MM.1S (cell line): ENCODE results near the gene PES1.

Experiments used
- DNase-seq: peaks from one replicate; pipeline ENCODE4 v3.0.0-alpha.2; 2015
- H2AFZ ChIP-seq: fragments of 300-600 bp; sonication (generic); 2 replicates; pipeline ENCODE4 v1.6.0; 2016; ENCODE audit warnings: antibody characterized with exemption, low read length
- H3F3A ChIP-seq: fragments of 300-600 bp; sonication (generic); 2 replicates; pipeline ENCODE4 v1.6.1; 2016; ENCODE audit warnings: mild to moderate bottlenecking, antibody characterized with exemption, low read length, moderate library complexity, mixed read lengths; ENCODE audit not compliant: insufficient read depth
- H3K27ac ChIP-seq: fragments of 300-600 bp; sonication (generic); 2 replicates; pipeline ENCODE4 v1.5.1; 2016; ENCODE audit warnings: mild to moderate bottlenecking, low read length
- H3K27me3 ChIP-seq: fragments of 300-600 bp; sonication (generic); replicated peaks from 2 replicates; pipeline ENCODE4 v1.6.0; 2016; ENCODE audit warnings: low read length; ENCODE audit not compliant: insufficient read depth
- H3K36me3 ChIP-seq: fragments of 300-600 bp; sonication (generic); replicated peaks from 2 replicates; pipeline ENCODE4 v1.6.1; 2016; ENCODE audit warnings: mild to moderate bottlenecking, low read length, mixed read lengths; ENCODE audit not compliant: insufficient read depth
- H3K4me1 ChIP-seq: fragments of 300-600 bp; sonication (generic); 2 replicates; pipeline ENCODE4 v1.6.1; 2016; ENCODE audit warnings: low read length, mixed read lengths
- H3K4me2 ChIP-seq: fragments of 300-600 bp; sonication (generic); 2 replicates; pipeline ENCODE4 v1.6.0; 2016; ENCODE audit warnings: low read depth, low read length
- H3K4me3 ChIP-seq: fragments of 300-600 bp; sonication (generic); 2 replicates; pipeline ENCODE4 v1.5.1; 2016; ENCODE audit warnings: low read length, mixed read lengths
- H3K79me2 ChIP-seq: fragments of 300-600 bp; sonication (generic); 2 replicates; pipeline ENCODE4 v1.6.1; 2016; ENCODE audit warnings: mixed run types, low read length, mixed read lengths
- H3K9ac ChIP-seq: fragments of 300-600 bp; sonication (generic); 2 replicates; pipeline ENCODE4 v1.6.1; 2016; ENCODE audit warnings: low read length, mixed read lengths
- H3K9me2 ChIP-seq: fragments of 300-600 bp; sonication (generic); replicated peaks from 2 replicates; pipeline ENCODE4 v1.6.1; 2016; ENCODE audit warnings: mild to moderate bottlenecking, low read length, mixed read lengths; ENCODE audit not compliant: insufficient read depth
- H3K9me3 ChIP-seq: fragments of 300-600 bp; sonication (generic); replicated peaks from 2 replicates; pipeline ENCODE4 v1.6.1; 2016; ENCODE audit warnings: mild to moderate bottlenecking, low read length, mixed read lengths; ENCODE audit not compliant: insufficient read depth
- H4K20me1 ChIP-seq: fragments of 300-600 bp; sonication (generic); 2 replicates; pipeline ENCODE4 v1.6.1; 2016; ENCODE audit warnings: mild to moderate bottlenecking, low read length, moderate library complexity, mixed read lengths; ENCODE audit not compliant: insufficient read depth
- CTCF ChIP-seq: fragments of 300-600 bp; sonication (generic); IDR thresholded peaks from 2 replicates; pipeline ENCODE4 v1.5.1; 2016; ENCODE audit warnings: antibody characterized with exemption, low read length, mixed read lengths
- EZH2 ChIP-seq: fragments of 300-600 bp; sonication (generic); optimal IDR thresholded peaks from 2 replicates; pipeline ENCODE3; 2017; ENCODE audit warnings: low read depth, mild to moderate bottlenecking, antibody characterized with exemption, low read length, mixed read lengths
- EZH2phosphoT487 ChIP-seq: fragments of 300-600 bp; sonication (generic); IDR thresholded peaks from 2 replicates; pipeline ENCODE4 v1.6.1; 2018; ENCODE audit warnings: antibody characterized with exemption, low read length

The PES1 gene

GRCh38 chr22:30539368-30539767 is 52.3 kb downstream of the PES1 start:
- H3K4me3 ChIP-seq = no peak overlapping the region
- H3K9me3 ChIP-seq = no peaks in the 10 kb centered on the region
- no peak for DNase-seq
- H3K27me3 ChIP-seq = peaks cover 36% of the 10 kb centered on the region
- H3K9me2 ChIP-seq = no peaks in the 10 kb centered on the region
- no peaks in the 10 kb centered on the region for H3K4me1 ChIP-seq
- no peaks in the 10 kb centered on the region for H3K36me3 ChIP-seq
- no peaks in the 10 kb centered on the region for H3K79me2 ChIP-seq
- H3K9ac ChIP-seq = no peak overlapping the region
- no peak overlapping the region for H3K4me2 ChIP-seq
- H2AFZ ChIP-seq = no peak overlapping the region
- no peaks in the 10 kb centered on the region for H4K20me1 ChIP-seq
- H3K27ac ChIP-seq = no peak overlapping the region
- no peaks in the 10 kb centered on the region for H3F3A ChIP-seq
- TF ChIP-seq EZH2phosphoT487 (no peak), EZH2 (no peak), CTCF (no peak)

GRCh38 chr22:30538280-30538679 is 53.4 kb downstream of the PES1 start:
- Histone ChIP-seq H3K9me2 (no peaks in the 10 kb centered on the region), H3K79me2 (no peaks in the 10 kb centered on the region), H3K27me3 (peaks cover 25% of the 10 kb centered on the region), H3K4me1 (no peaks in the 10 kb centered on the region), H4K20me1 (no peaks in the 10 kb centered on the region), H3K36me3 (no peaks in the 10 kb centered on the region), H2AFZ (no peak overlapping the region), H3K27ac (no peak overlapping the region), H3K4me2 (no peak overlapping the region), H3K4me3 (no peak overlapping the region), H3K9me3 (no peaks in the 10 kb centered on the region), H3F3A (no peaks in the 10 kb centered on the region), H3K9ac (no peak overlapping the region)
- no peak for DNase-seq
- TF ChIP-seq EZH2 (no peak), CTCF (no peak), EZH2phosphoT487 (no peak)

GRCh38 chr22:30537083-30537731 is 54.5 kb downstream of the PES1 start:
- peaks cover 14% of the 10 kb centered on the region for H3K27me3 ChIP-seq
- H3K4me1 ChIP-seq = no peaks in the 10 kb centered on the region
- no peaks in the 10 kb centered on the region for H3K36me3 ChIP-seq
- H3K9me2 ChIP-seq = no peaks in the 10 kb centered on the region
- H3K27ac ChIP-seq = no peak overlapping the region
- DNase-seq = no peak
- no peak overlapping the region for H3K4me2 ChIP-seq
- no peak overlapping the region for H3K4me3 ChIP-seq
- H3K9me3 ChIP-seq = no peaks in the 10 kb centered on the region
- no peaks in the 10 kb centered on the region for H4K20me1 ChIP-seq
- H3K9ac ChIP-seq = no peak overlapping the region
- TF ChIP-seq EZH2phosphoT487 (no peak), CTCF (no peak), EZH2 (no peak)
- no peak overlapping the region for H2AFZ ChIP-seq
- H3F3A ChIP-seq = no peaks in the 10 kb centered on the region
- no peaks in the 10 kb centered on the region for H3K79me2 ChIP-seq
